H1 (cell line): ENCODE results near the gene STRC. TPM values are rescaled to one million over a fixed set of nuclear protein-coding genes. Genes with fewer than 3 reads are reported as not detected.
"Not testable (repeated sequence)": the region's sequence is repeated elsewhere in the genome, so short reads cannot be mapped to it uniquely, and the experiment has no call there.

Source experiments
- CTCF ChIA-PET: fragments of 300-600 bp; sonication (Branson Sonifier 250); formaldehyde crosslinking; loops from one replicate; lab custom pipeline; 2021; ENCODE audit not compliant: partially characterized antibody; lab: Charles Lee
- POLR2A ChIA-PET: fragments of 300-600 bp; sonication (Branson Sonifier 250); formaldehyde crosslinking; loops from one replicate; lab custom pipeline; 2021; ENCODE audit warnings: inconsistent platforms; ENCODE audit not compliant: partially characterized antibody; lab: Charles Lee
- DNase-seq, 2 experiments: peaks; one replicate each; pipeline versions ENCODE4 v3.0.0 to v3.0.0-alpha.2; 2010 to 2022; ENCODE audit warnings: low spot score in 2 of 2, low read depth in 1 of 2, mixed read lengths in 1 of 2
- FAIRE-seq: peaks from 2 replicates; lab custom pipeline; 2011; peaks lifted over from hg19 to GRCh38; lab: Jason Lieb, UNC
- H2AFZ ChIP-seq: 2 replicates; pipeline ENCODE4 v1.8.1; 2012; ENCODE audit warnings: low read length, inconsistent platforms
- H2AK5ac ChIP-seq: 2 replicates; pipeline ENCODE4 v1.6.1; 2013; ENCODE audit warnings: low read depth, low read length
- H2BK120ac ChIP-seq: replicated peaks from 2 replicates; pipeline ENCODE3; 2013; ENCODE audit warnings: low read depth, low read length, inconsistent platforms
- H2BK12ac ChIP-seq: 2 replicates; pipeline ENCODE4 v1.6.1; 2013; ENCODE audit warnings: low read depth, low read length
- H2BK15ac ChIP-seq: 2 replicates; pipeline ENCODE4 v1.6.1; 2013; ENCODE audit warnings: low read length
- H2BK20ac ChIP-seq: 2 replicates; pipeline ENCODE4 v1.6.1; 2013; ENCODE audit warnings: low read length
- H2BK5ac ChIP-seq: 2 replicates; pipeline ENCODE4 v1.6.1; 2013; ENCODE audit warnings: low read depth, low read length
- H3K14ac ChIP-seq: 2 replicates; pipeline ENCODE4 v1.6.1; 2013; ENCODE audit warnings: inconsistent platforms; ENCODE audit not compliant: insufficient read length
- H3K18ac ChIP-seq: 2 replicates; pipeline ENCODE4 v1.6.1; 2013; ENCODE audit warnings: low read length; ENCODE audit errors: extremely low read depth
- H3K23ac ChIP-seq: 2 replicates; pipeline ENCODE4 v1.6.1; 2013; ENCODE audit warnings: inconsistent platforms; ENCODE audit not compliant: insufficient read length
- H3K23me2 ChIP-seq: 2 replicates; pipeline ENCODE4 v1.6.1; 2013; ENCODE audit warnings: low read depth, low read length
- H3K27ac ChIP-seq: 2 replicates; pipeline ENCODE4 v1.6.1; 2011; ENCODE audit warnings: low read depth, low read length, inconsistent platforms
- H3K27me3 ChIP-seq, 4 experiments: replicated peaks in 1 of 4; 1 replicate in 1 of 4; 2 replicates in 3 of 4; pipeline versions ENCODE4 v1.6.1 to v1.8.1; 2011 to 2013; ENCODE audit warnings: low read length in 3 of 4, mild to moderate bottlenecking in 3 of 4, inconsistent platforms in 2 of 4, mixed read lengths in 2 of 4, moderate library complexity in 1 of 4; ENCODE audit not compliant: control insufficient read depth in 3 of 4, insufficient read depth in 3 of 4; ENCODE audit errors: extremely low read depth in 1 of 4
- H3K36me3 ChIP-seq, 4 experiments: 2 replicates each; pipeline versions ENCODE4 v1.6.1 to v1.8.1; 2011 to 2013; ENCODE audit warnings: mild to moderate bottlenecking in 4 of 4, low read length in 3 of 4, moderate library complexity in 2 of 4, control low read depth in 1 of 4, inconsistent platforms in 1 of 4; ENCODE audit not compliant: insufficient read depth in 4 of 4, control insufficient read depth in 2 of 4
- H3K4ac ChIP-seq: replicated peaks from 2 replicates; pipeline ENCODE3; 2013; ENCODE audit warnings: low read length, low read depth, mixed read lengths, inconsistent platforms; ENCODE audit not compliant: insufficient read length
- H3K4me1 ChIP-seq, 4 experiments: replicated peaks in 1 of 4; 1 replicate in 1 of 4; 2 replicates in 3 of 4; pipeline versions ENCODE4 v1.6.1 to v1.8.1; 2011 to 2013; ENCODE audit warnings: low read length in 3 of 4, inconsistent platforms in 2 of 4, mixed read lengths in 1 of 4; ENCODE audit not compliant: insufficient read depth in 4 of 4, control insufficient read depth in 3 of 4
- H3K4me2 ChIP-seq, 2 experiments: 2 replicates each; pipeline versions ENCODE4 v1.6.1 to v1.8.1; 2011 to 2013; ENCODE audit warnings: low read depth in 2 of 2, low read length in 2 of 2, control low read depth in 1 of 2, inconsistent platforms in 1 of 2, mild to moderate bottlenecking in 1 of 2; ENCODE audit not compliant: insufficient read depth in 1 of 2
- H3K4me3 ChIP-seq, 4 experiments: fragments of 200-600, 300-600 bp in 1 of 4; sonication (generic), shearing (Covaris generic), sonication (Bioruptor Twin) in 1 of 4; 2 replicates each; pipeline versions ENCODE4 v1.5.1 to v1.8.1; 2011 to 2016; ENCODE audit warnings: low read length in 4 of 4, low read depth in 3 of 4, control low read depth in 2 of 4, inconsistent platforms in 2 of 4, mild to moderate bottlenecking in 2 of 4, mixed read lengths in 1 of 4, moderate library complexity in 1 of 4; ENCODE audit not compliant: insufficient read depth in 2 of 4; ENCODE audit errors: extremely low read depth in 1 of 4
- H3K56ac ChIP-seq: replicated peaks from 2 replicates; pipeline ENCODE3; 2013; ENCODE audit warnings: low read depth, mild to moderate bottlenecking, mixed read lengths, low read length, inconsistent platforms; ENCODE audit not compliant: insufficient read length
- H3K79me1 ChIP-seq: 2 replicates; pipeline ENCODE4 v1.6.1; 2013; ENCODE audit warnings: low read depth, low read length, control low read depth
- H3K79me2 ChIP-seq, 2 experiments: 2 replicates each; pipeline versions ENCODE4 v1.6.1 to v1.8.1; 2012 to 2013; ENCODE audit warnings: low read length in 2 of 2, mild to moderate bottlenecking in 2 of 2, inconsistent platforms in 1 of 2; ENCODE audit not compliant: insufficient read depth in 2 of 2, control insufficient read depth in 1 of 2
- H3K9ac ChIP-seq, 4 experiments: replicated peaks in 1 of 4; 1 replicate in 1 of 4; 2 replicates in 3 of 4; pipeline versions ENCODE4 v1.6.1 to v1.8.1; 2011 to 2013; ENCODE audit warnings: low read depth in 3 of 4, low read length in 3 of 4, control low read depth in 2 of 4, mild to moderate bottlenecking in 2 of 4, moderate library complexity in 2 of 4, inconsistent platforms in 1 of 4; ENCODE audit errors: extremely low read depth in 1 of 4
- H3K9me3 ChIP-seq, 2 experiments: 2 replicates each; pipeline versions ENCODE4 v1.6.1 to v1.8.1; 2012 to 2013; ENCODE audit warnings: mild to moderate bottlenecking in 2 of 2, moderate library complexity in 2 of 2, control low read depth in 1 of 2, inconsistent platforms in 1 of 2, low read depth in 1 of 2, low read length in 1 of 2, mixed read lengths in 1 of 2; ENCODE audit not compliant: insufficient read depth in 2 of 2
- H4K20me1 ChIP-seq, 2 experiments: replicated peaks in 1 of 2; 2 replicates each; pipeline versions ENCODE3 to v1.8.1; 2011 to 2013; ENCODE audit warnings: inconsistent platforms in 2 of 2, low read length in 2 of 2, mild to moderate bottlenecking in 1 of 2; ENCODE audit not compliant: insufficient read depth in 2 of 2, control insufficient read depth in 1 of 2
- H4K5ac ChIP-seq: 2 replicates; pipeline ENCODE4 v1.6.1; 2013; ENCODE audit warnings: low read length, low read depth, mixed read lengths, inconsistent platforms; ENCODE audit not compliant: insufficient read length
- H4K8ac ChIP-seq: 2 replicates; pipeline ENCODE4 v1.8.0; 2013; ENCODE audit warnings: mild to moderate bottlenecking, moderate library complexity, low read length, inconsistent platforms; ENCODE audit not compliant: insufficient read depth; ENCODE audit errors: extremely low read depth
- H4K91ac ChIP-seq: replicated peaks from 2 replicates; pipeline ENCODE3; 2013; ENCODE audit warnings: low read length, mixed read lengths, inconsistent platforms; ENCODE audit not compliant: insufficient read length
- WGBS, 2 experiments: shearing (Covaris generic) in 1 of 2; methylation state at CpG; one replicate each; pipeline versions ENCODE4 v1.1.6 to v1.1.7; 2013 to 2015; ENCODE audit warnings: low lambda C conversion rate in 2 of 2, mixed read lengths in 2 of 2, inconsistent platforms in 1 of 2, low coverage in 1 of 2, missing lambda C conversion rate in 1 of 2; ENCODE audit not compliant: insufficient replicate concordance in 2 of 2, insufficient coverage in 1 of 2, insufficient read length in 1 of 2; ENCODE audit errors: extremely low coverage in 1 of 2, missing lambda C conversion rate in 1 of 2; 5-methylcytosine and 5-hydroxymethylcytosine counted together
- polyA plus RNA-seq, 7 experiments: library from polyadenylated mRNA; depleted of rRNA in 3 of 7; stranded (reverse) in 5 of 7; unstranded in 2 of 7; fragments of >200 nt in 5 of 7; fragments of 200-250 nt in 2 of 7; gene quantifications; 1 replicate in 5 of 7; 2 replicates in 1 of 7; 4 replicates in 1 of 7; pipeline versions ENCODE4 v1.2.1 to v1.2.3, GENCODE V29; 2011 to 2013; ENCODE audit warnings: missing spikeins in 2 of 7, mixed read lengths in 2 of 7
- total RNA-seq: library from RNA; stranded (reverse); fragmentation: NEBNext Ultra II Directional; extraction: Animal tissue kit (Norgen Biotek cat#: 25700); gene quantifications from 2 replicates; pipeline ENCODE4 v1.2.1, GENCODE V29; 2021

Gene STRC
- total and polyA plus RNA-seq, 2 of the 8 experiments (the other 6 are each of a cell fraction or from before 2014, with no cell fraction given): 0.34 to 0.41 TPM

GRCh38 chr15:43563793-43564192 lies 54.8 kb downstream of the STRC start:
- not testable (repeated sequence) for FAIRE-seq
- WGBS, 2 experiments: no CpG with 5 or more reads among the region's 8 CpGs

GRCh38 chr15:43562753-43563152 lies 55.8 kb downstream of the STRC start:
- H2BK20ac ChIP-seq, H3K4me1 ChIP-seq, H3K4me2 ChIP-seq, H3K79me1 ChIP-seq, H3K23ac ChIP-seq, H3K27ac ChIP-seq, H2AK5ac ChIP-seq, H2BK5ac ChIP-seq, DNase-seq, POLR2A ChIA-PET, H3K79me2 ChIP-seq, H4K5ac ChIP-seq, H3K36me3 ChIP-seq, H2BK12ac ChIP-seq, H2AFZ ChIP-seq, H3K14ac ChIP-seq, H2BK15ac ChIP-seq, H4K20me1 ChIP-seq, H3K4ac ChIP-seq, H3K27me3 ChIP-seq, H3K9ac ChIP-seq, H4K8ac ChIP-seq, H2BK120ac ChIP-seq, H3K9me3 ChIP-seq, H3K18ac ChIP-seq, CTCF ChIA-PET, FAIRE-seq, H3K56ac ChIP-seq, H4K91ac ChIP-seq, H3K4me3 ChIP-seq, H3K23me2 ChIP-seq: not testable (repeated sequence)
- no CpG with 5 or more reads among the region's 3 CpGs for WGBS, 2 experiments

More at GRCh38 chr15:43563793-43564192, 54.8 kb downstream of the STRC start:
- H3K79me2 ChIP-seq, H3K4me3 ChIP-seq, H3K9me3 ChIP-seq, H2BK5ac ChIP-seq, CTCF ChIA-PET, H3K27me3 ChIP-seq, H3K14ac ChIP-seq, DNase-seq, H2BK120ac ChIP-seq, H3K56ac ChIP-seq, POLR2A ChIA-PET, H3K23ac ChIP-seq, H3K23me2 ChIP-seq, H2AK5ac ChIP-seq, H4K20me1 ChIP-seq, H3K18ac ChIP-seq, H4K8ac ChIP-seq, H3K4me2 ChIP-seq, H3K27ac ChIP-seq, H3K4ac ChIP-seq, H2BK12ac ChIP-seq, H4K5ac ChIP-seq, H3K36me3 ChIP-seq, H3K9ac ChIP-seq, H2BK20ac ChIP-seq, H2AFZ ChIP-seq, H3K4me1 ChIP-seq, H2BK15ac ChIP-seq, H3K79me1 ChIP-seq, H4K91ac ChIP-seq: not testable (repeated sequence)
